Measurements from ENCODE around the gene CSMD2.

CSMD2 gene

DNA sequence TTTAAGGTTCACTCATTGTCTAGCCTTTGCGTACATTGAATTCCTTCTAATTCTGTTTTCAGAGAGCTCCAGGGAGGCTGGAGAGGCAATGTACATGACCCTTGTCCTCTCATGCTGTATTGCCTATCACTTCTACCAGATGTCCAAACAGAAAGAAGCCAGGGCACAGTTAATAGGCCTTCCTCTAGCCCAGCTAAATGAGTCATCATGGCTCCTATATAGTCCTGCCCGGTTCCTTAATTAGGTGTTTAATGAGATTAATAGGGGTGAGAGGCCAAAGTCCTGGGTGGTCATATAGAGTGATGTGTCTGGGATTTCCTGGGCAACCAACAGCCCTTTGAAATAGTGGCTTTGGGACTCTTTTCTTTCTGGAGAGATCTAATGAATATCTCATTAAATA is 616.3 kb downstream of the CSMD2 start:
- TF ChIP-seq ZBTB7A (IDR thresholded peaks at IDR 0.05; ENCODE audit: low read depth): no peak

DNA sequence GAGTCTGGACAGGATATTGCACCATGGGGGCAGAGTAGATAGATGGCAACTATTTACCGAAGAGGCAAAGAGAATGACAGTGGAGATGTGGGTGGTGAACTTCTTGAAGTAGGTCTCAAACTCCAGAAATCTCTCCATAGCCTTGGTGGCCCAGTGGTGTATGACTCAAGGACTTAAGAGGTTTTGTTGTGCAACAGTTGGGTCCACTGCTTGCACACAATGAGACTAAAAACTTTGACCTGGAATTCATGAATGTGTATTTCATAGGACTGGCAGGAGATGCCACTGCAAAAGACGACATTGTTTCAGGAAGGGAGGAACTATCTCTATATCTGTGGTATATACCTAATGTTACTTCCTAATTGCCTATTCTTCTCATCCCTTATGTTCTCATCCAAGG is 616.7 kb downstream of the CSMD2 start:
- TF ChIP-seq YY1 (IDR thresholded peaks at IDR 0.05; ENCODE audit: low read depth): no peak
- no peak for TF ChIP-seq TCF12 (IDR thresholded peaks at IDR 0.05; ENCODE audit: low read depth)
- no peak for TF ChIP-seq CEBPB (IDR thresholded peaks at IDR 0.05)
- TF ChIP-seq TEAD4 (IDR thresholded peaks at IDR 0.05): no peak
- no peak for TF ChIP-seq CREB1 (IDR thresholded peaks at IDR 0.05; ENCODE audit: low read depth)
- TF ChIP-seq EGR1 (IDR thresholded peaks at IDR 0.05): no peak
- TF ChIP-seq NFIC (IDR thresholded peaks at IDR 0.05): no peak
- TF ChIP-seq, protein P1, sequence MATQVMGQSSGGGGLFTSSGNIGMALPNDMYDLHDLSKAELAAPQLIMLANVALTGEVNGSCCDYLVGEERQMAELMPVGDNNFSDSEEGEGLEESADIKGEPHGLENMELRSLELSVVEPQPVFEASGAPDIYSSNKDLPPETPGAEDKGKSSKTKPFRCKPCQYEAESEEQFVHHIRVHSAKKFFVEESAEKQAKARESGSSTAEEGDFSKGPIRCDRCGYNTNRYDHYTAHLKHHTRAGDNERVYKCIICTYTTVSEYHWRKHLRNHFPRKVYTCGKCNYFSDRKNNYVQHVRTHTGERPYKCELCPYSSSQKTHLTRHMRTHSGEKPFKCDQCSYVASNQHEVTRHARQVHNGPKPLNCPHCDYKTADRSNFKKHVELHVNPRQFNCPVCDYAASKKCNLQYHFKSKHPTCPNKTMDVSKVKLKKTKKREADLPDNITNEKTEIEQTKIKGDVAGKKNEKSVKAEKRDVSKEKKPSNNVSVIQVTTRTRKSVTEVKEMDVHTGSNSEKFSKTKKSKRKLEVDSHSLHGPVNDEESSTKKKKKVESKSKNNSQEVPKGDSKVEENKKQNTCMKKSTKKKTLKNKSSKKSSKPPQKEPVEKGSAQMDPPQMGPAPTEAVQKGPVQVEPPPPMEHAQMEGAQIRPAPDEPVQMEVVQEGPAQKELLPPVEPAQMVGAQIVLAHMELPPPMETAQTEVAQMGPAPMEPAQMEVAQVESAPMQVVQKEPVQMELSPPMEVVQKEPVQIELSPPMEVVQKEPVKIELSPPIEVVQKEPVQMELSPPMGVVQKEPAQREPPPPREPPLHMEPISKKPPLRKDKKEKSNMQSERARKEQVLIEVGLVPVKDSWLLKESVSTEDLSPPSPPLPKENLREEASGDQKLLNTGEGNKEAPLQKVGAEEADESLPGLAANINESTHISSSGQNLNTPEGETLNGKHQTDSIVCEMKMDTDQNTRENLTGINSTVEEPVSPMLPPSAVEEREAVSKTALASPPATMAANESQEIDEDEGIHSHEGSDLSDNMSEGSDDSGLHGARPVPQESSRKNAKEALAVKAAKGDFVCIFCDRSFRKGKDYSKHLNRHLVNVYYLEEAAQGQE (IDR thresholded peaks at IDR 0.05; ENCODE audit: low read depth): no peak
- no peak for TF ChIP-seq TAF1 (IDR thresholded peaks at IDR 0.05; ENCODE audit: low read depth)
- TF ChIP-seq, protein P2, sequence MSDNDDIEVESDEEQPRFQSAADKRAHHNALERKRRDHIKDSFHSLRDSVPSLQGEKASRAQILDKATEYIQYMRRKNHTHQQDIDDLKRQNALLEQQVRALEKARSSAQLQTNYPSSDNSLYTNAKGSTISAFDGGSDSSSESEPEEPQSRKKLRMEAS (IDR thresholded peaks at IDR 0.05): no peak
- TF ChIP-seq ZBTB7A (IDR thresholded peaks at IDR 0.05; ENCODE audit: low read depth): no peak
- TF ChIP-seq, protein P3, sequence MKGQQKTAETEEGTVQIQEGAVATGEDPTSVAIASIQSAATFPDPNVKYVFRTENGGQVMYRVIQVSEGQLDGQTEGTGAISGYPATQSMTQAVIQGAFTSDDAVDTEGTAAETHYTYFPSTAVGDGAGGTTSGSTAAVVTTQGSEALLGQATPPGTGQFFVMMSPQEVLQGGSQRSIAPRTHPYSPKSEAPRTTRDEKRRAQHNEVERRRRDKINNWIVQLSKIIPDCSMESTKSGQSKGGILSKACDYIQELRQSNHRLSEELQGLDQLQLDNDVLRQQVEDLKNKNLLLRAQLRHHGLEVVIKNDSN (IDR thresholded peaks at IDR 0.05): no peak
- no peak for TF ChIP-seq RAD21 (IDR thresholded peaks at IDR 0.05; ENCODE audit: low read depth)
- TF ChIP-seq FOXM1 (IDR thresholded peaks at IDR 0.05; ENCODE audit: borderline replicate concordance, low read depth): no peak

DNA sequence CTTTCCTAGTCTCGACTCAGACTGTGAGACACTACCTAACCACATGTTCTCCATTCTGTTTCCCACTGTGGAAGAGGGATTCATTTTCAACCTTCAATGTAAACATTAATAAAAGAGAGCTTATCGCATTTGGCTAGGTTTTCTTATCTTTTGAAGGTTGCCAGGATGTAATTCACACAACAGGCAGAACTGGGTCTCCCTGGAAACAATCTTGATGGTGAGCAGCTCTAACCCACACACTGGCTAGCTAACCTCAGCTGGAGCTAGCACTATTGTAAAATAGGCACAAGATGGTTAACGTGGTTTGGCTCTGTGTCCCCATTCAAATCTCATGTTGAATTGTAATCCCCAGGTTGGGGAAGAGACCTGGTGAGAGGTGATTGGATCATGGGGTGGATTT is 617.5 kb downstream of the CSMD2 start:
- TF ChIP-seq NFIC (IDR thresholded peaks at IDR 0.05): no peak
- TF ChIP-seq FOXM1 (IDR thresholded peaks at IDR 0.05; ENCODE audit: borderline replicate concordance, low read depth): no peak
- no peak for TF ChIP-seq EGR1 (IDR thresholded peaks at IDR 0.05)
- TF ChIP-seq TEAD4 (IDR thresholded peaks at IDR 0.05): no peak
- no peak for TF ChIP-seq TCF12 (IDR thresholded peaks at IDR 0.05; ENCODE audit: low read depth)
- no peak for TF ChIP-seq RAD21 (IDR thresholded peaks at IDR 0.05; ENCODE audit: low read depth)
- TF ChIP-seq, protein P3 (IDR thresholded peaks at IDR 0.05): no peak
- TF ChIP-seq TAF1 (IDR thresholded peaks at IDR 0.05; ENCODE audit: low read depth): no peak
- no peak for TF ChIP-seq CEBPB (IDR thresholded peaks at IDR 0.05)
- no peak for TF ChIP-seq YY1 (IDR thresholded peaks at IDR 0.05; ENCODE audit: low read depth)
- TF ChIP-seq ZBTB7A (IDR thresholded peaks at IDR 0.05; ENCODE audit: low read depth): no peak
- no peak for TF ChIP-seq CREB1 (IDR thresholded peaks at IDR 0.05; ENCODE audit: low read depth)
- TF ChIP-seq, protein P2 (IDR thresholded peaks at IDR 0.05): no peak
- TF ChIP-seq, protein P1 (IDR thresholded peaks at IDR 0.05; ENCODE audit: low read depth): no peak
- TF ChIP-seq EP300 (IDR thresholded peaks at IDR 0.05; ENCODE audit: borderline replicate concordance): no peak

DNA sequence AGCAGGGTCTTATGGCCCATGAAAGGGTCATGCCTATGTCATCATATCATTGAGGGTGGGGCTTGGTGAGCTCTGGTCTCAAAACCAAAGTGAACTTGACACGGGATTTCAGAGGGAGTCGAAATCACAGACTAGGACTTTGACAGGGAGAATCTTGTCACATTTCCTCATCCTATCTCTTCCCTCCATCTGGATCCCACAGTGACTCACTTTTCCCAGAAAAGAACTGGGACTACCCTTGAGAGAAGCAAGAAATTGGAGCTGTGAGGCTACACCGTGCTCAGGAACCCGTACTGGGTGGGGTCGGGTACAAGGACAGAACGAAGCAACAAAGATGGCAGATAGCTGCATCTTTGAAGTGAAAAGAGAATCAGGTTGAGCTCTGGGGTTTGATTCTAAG is 623.1 kb downstream of the CSMD2 start:
- TF ChIP-seq FOXM1 (IDR thresholded peaks at IDR 0.05; ENCODE audit: borderline replicate concordance, low read depth) (no peak), RAD21 (IDR thresholded peaks at IDR 0.05; ENCODE audit: low read depth) (no peak), NFIC (IDR thresholded peaks at IDR 0.05) (no peak)
- TF ChIP-seq, protein P3 (IDR thresholded peaks at IDR 0.05): no peak
- TF ChIP-seq, protein P1 (IDR thresholded peaks at IDR 0.05; ENCODE audit: low read depth): no peak
- TF ChIP-seq, protein P2 (IDR thresholded peaks at IDR 0.05): no peak
